ENCODE measurements around the gene ZNF70.
"Not testable (repeated sequence)": the region's sequence is repeated elsewhere in the genome, so short reads cannot be mapped to it uniquely, and the experiment has no call there.

ZNF70 gene

GRCh38 chr22:23754980-23755636 lies 4.2 kb upstream of the ZNF70 start:
- DNase-seq = no peak

GRCh38 chr22:23754220-23754919 lies 3.5 kb upstream of the ZNF70 start, which contains the start of gene VPREB3:
Gene VPREB3, minus strand, starts transcription at chr22:23754425. Its CDS starts 62 bp downstream, at chr22:23754363.
- DNase-seq = no peak

DNA sequence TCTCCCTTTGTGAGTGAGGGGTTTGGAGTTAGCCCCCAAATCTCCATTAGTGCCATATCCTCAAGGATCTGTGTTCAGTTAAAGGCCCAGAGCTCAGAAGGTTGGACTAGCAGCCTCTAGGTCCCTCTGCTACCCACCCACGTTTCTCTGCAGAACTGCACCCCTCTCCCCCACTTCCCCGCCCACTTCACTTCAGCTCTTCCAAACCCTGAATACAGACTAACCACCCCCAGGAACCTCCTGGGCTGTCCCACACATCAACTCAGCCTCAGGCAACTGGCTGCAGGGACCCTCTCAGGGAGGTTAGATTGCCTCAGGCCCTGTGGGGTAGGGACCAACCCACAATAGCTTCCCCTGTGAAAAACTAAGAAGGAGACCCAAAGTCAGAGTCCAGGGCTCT lies 2.5 kb upstream of the ZNF70 start:
- no peak for DNase-seq

GRCh38 chr22:23752750-23753149 lies 1.8 kb upstream of the ZNF70 start:
- DNase-seq = no peak

DNA sequence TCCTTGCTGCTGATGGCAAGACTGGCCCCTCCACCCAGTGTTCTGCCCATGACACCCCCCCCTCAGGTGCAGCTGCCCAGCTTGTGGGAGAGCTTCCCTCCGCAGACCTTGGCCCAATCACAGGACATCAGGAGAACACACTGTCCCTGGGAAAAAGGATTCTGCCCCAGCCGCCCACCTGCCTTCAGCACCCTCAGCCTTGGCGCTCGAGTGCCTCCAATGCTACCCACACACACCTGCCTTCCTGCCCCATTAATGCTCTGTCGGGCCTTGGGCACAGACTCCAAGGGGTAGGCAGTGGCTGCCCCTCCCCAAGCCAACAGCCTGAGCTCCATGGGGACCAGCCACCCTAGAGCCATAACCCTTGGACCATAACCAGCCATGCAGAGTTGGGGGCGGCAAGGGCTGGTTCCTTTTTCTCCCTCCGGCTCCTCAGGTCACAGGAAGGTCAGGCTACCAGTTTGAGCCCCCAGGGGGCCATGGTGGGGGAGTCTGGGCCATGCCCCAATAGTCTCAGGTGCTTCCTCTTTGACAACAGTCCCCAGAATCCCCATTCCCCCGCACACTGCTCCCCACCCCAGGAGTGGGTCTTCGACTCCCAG lies 1.3 kb upstream of the ZNF70 start:
- no peak for DNase-seq

DNA sequence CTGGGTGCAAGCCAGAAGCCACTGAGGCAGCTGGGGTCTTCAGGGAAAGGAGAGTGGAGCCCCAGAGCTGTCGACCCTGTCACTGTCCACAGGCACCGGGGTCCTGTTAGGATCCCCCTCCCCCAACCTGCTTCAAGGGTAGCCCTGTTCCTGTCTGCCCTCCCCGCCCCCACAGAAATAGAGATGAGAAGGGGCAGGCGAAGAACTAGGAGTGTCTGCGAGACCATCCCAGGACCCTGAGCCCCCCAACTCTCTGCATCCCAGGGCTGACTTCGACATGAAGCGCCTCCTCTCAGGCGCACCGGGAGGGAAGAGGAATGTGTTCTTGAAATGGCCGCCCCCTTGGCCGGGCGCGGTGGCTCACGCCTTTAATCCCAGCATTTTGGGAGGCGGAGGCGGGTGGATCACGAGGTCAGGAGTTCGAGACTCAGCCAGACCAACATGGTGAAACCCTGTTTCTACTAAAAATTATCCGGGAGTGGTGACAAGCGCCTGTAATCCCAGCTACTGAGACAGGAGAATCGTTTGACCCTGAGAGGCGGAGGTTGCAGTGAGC lies 607 bp upstream of the ZNF70 start:
- DNase-seq = no peak

- DNase-seq = no peak
Measured at GRCh38 chr22:23750367-23750713, 572 bp downstream of the ZNF70 start.

DNA sequence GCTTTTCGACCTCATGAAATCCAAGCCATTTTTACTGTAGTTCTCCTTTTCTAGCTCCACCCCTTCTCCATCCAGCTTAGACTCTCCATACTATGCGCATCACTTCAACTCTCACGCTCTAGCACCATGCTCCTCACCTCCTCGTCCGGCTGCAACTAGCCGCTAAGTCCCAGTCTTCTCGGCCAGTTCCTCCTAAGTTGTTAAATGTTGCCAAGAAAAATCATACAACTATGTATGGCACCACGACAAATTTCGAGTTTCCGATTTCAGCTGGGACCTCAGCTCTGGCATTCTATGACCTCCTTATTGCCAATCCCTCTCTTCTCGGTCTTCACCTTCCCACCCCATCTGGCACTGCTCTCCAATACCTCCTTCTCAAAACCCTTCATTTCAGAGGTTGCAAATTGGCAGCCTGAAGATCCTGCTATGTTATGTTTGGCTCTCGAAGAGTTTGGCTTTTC lies 1.0 kb downstream of the ZNF70 start:
- no peak for DNase-seq

- DNase-seq = no peak
Measured at GRCh38 chr22:23745791-23746190, 5.1 kb downstream of the ZNF70 start.

- DNase-seq = no peak
Measured at GRCh38 chr22:23744485-23744884, 6.4 kb downstream of the ZNF70 start.

DNA sequence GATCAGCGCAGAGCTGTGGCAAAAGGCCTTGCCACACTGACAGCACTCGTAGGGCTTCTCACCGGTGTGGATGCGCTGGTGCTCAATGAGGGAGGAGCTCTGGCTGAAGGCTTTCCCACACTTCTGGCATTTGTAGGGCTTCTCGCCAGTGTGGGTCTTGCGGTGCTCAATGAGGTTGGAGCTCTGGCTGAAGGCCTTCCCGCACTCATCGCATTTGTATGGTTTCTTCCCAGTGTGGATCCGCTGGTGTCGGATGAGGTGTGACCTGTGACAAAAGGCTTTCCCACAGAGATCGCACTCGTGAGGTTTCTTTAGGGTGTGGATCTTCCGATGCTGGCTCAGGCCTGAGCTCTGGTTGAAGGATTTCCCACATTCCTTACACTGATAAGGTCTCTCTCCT lies 6.9 kb downstream of the ZNF70 start:
- DNase-seq = no peak

- DNase-seq = no peak
Measured at GRCh38 chr22:23743303-23743705, 7.6 kb downstream of the ZNF70 start.

GRCh38 chr22:23742505-23743264 lies 8.2 kb downstream of the ZNF70 start:
- DNase-seq = no peak

DNA sequence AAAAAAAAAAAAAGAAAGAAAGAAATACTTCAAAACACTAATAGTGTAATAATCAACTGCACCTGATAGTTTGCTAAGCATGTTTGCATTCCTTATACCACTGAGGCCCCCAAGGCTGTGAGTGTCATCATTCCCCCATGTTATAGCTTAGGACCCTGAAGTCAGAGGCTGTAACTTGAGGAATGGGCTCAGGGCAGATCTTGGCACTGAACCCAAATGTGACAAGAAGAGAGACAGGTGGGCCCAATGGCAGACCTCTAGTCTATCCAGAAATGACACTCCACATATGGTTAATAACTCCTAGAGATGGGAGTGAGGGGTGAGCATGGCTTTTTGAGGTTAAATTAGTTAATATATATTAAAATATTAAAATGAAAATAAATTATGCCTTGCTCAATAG lies 13.2 kb downstream of the ZNF70 start:
- no peak for DNase-seq

- DNase-seq = not testable (repeated sequence)
Measured at GRCh38 chr22:23728108-23728507, 22.8 kb downstream of the ZNF70 start.

DNA sequence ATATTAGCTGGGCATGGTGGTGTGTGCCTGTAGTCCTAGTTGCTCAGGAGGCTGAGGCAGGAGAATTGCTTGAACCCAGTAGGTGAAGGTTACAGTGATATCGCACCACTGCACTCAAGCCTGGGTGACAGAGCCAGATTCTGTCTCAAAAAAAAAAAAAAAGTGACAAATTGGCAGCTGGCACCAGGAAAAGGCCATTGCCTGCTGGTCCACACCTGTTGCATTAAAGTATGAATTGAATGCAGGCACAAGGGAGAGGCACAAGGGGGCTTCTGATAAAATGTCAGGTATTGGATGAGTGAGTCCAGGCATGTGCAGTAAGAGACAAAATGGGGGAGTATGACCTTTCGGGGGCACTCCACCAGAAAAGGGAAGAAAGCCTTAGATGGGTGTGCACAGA lies 28.2 kb downstream of the ZNF70 start:
- DNase-seq = no peak

GRCh38 chr22:23722160-23722559 lies 28.8 kb downstream of the ZNF70 start:
- no peak for DNase-seq

GRCh38 chr22:23720855-23721254 lies 30.1 kb downstream of the ZNF70 start:
- DNase-seq = no peak

GRCh38 chr22:23718371-23719165 lies 32.3 kb downstream of the ZNF70 start:
- no peak for DNase-seq

DNA sequence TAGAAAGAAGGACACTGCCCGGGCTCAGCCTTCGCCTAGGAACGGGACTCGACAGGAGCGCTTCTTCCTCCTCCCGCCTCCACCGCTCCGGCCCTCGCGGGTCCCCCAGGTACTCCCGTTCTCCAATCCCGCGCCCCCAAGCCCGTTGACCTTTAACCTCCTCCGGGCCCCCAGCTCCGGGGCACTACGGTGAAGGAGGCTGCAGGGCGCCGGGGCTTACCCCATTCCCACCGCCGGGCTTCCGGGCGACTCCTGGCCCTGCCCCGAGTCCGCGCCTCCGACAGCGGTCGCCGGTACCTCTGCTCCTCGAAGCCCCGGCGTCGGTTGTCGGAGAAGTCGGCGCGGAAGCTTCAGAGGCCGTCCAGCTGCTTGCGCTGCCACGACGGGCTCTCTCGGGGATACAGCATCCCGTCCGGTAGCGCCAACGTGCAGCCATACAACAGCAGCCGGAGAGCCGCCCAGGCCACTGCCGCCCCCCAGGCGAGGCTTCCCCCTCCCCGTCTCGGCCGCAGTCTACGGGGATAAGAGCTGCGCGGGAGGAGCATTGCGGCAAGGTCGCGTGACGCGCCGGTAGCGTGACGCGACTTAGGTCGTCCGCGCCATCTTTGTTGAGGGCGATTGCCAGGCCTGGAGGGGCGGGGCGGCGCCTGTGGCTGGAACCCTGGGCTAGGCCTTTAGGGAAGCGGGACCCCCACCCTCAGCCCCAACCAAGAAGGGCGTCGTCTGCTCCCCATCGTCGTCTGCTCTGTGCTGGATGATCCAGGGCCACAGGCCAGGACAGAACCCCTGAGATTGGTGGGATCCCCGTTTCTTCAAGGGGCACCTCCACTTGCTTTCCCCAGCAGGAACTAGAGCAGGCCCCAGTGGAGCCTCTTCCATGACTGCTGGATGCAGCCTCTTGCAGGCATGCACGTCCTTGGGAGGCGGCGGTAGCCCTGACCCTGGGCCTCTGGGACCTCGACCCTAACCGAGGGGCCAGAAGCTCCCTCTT lies 33.8 kb downstream of the ZNF70 start:
- DNase-seq = peak; percentile 73

- no peak for DNase-seq
Measured at GRCh38 chr22:23715806-23716375, 35.0 kb downstream of the ZNF70 start.

Data from NCI-H2029 (cell line).